Fibroblast of mammary gland (primary cell): ENCODE data around the gene DIP2C.
A peak's percentile ranks its signal among the peaks of the same experiment; 100 is the strongest.

Source experiments
- DNase-seq: peaks from one replicate; pipeline ENCODE4 v3.0.0-alpha.2; 2010; ENCODE audit warnings: low read depth
- H3K4me3 ChIP-seq: 2 replicates; pipeline ENCODE4 v1.5.1; 2011; ENCODE audit warnings: low read depth, mild to moderate bottlenecking, low read length, moderate library complexity; ENCODE audit not compliant: control insufficient read depth
- CTCF ChIP-seq: conservative IDR thresholded peaks from 2 replicates; pipeline ENCODE4 v1.5.1; 2011; ENCODE audit warnings: low read depth, low read length, inconsistent platforms; ENCODE audit not compliant: control insufficient read depth, insufficient read depth

Gene DIP2C

GRCh38 chr10:375815-376505 lies 313.5 kb downstream of the DIP2C start:
- no peak for TF ChIP-seq CTCF
- no peak overlapping the region for H3K4me3 ChIP-seq
- no peak for DNase-seq

GRCh38 chr10:374354-374753 lies 315.1 kb downstream of the DIP2C start:
- H3K4me3 ChIP-seq = no peak overlapping the region
- TF ChIP-seq CTCF = no peak
- no peak for DNase-seq

- peak; percentile 43 for DNase-seq
- TF ChIP-seq CTCF = no peak
- no peak overlapping the region for H3K4me3 ChIP-seq
Observed at GRCh38 chr10:373526-374309, 315.8 kb downstream of the DIP2C start.

- TF ChIP-seq CTCF = no peak
- DNase-seq = peak; percentile 42
- H3K4me3 ChIP-seq = no peak overlapping the region
Observed at GRCh38 chr10:373015-373414, 316.5 kb downstream of the DIP2C start.

- DNase-seq = no peak
- H3K4me3 ChIP-seq = no peak overlapping the region
- no peak for TF ChIP-seq CTCF
Observed at GRCh38 chr10:372566-372965, 316.9 kb downstream of the DIP2C start.

- DNase-seq = no peak
- no peak for TF ChIP-seq CTCF
- no peak overlapping the region for H3K4me3 ChIP-seq
Observed at GRCh38 chr10:371515-371914, 318.0 kb downstream of the DIP2C start.

- TF ChIP-seq CTCF = no peak
- no peak overlapping the region for H3K4me3 ChIP-seq
- peak; percentile 16 for DNase-seq
Observed at GRCh38 chr10:370449-370825, 319.0 kb downstream of the DIP2C start.
